ENCODE results near the gene BLM.
"Not testable (repeated sequence)": the region's sequence is repeated elsewhere in the genome, so short reads cannot be mapped to it uniquely, and the experiment has no call there.

The BLM gene

DNA sequence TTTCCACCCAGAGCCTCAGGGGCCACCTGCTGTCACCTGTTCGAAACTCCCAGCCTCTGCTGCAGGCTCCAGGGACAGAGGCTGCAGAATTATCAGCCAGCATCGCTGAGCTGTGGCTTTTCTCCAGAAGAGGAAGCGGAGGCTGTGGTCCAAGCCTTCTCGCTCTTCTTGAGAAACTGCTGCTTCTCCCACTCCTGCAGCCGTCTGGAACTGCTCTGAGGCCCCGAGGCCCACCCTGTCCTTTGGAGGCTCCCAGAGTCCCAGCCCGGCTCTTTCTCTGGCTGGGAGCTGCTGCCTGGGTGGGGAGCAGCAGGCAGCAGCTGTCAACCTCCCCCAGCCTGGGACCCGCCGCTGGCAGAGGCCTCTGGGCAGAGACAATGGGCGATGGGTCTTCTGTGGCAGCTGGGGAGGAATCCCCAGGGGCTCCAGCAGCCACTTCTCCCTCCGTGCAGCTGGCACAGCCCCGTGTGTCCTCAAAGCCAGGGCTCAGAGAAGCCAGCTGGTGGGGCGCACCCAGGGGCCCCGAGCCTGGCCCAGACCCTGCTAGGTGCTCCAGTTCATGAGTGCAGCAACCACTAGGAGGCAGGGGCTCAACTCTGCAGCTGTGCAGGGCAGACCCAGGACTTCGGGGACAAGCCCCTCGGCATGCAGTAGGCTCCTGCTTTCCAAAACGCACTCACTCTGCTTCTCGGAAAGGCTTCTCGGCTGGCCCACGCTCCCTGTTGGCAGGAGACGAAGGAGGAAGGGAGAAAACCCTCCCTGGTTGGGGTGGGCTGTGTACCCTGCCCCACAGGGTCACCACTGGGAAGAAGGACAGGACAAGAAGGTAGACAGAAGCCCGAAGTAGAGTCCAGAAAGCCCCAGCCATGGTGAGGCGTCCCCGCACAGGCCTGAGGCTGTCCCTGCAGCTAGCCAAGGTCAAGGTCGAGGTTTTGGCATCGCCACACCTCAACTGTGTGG, 101.4 kb downstream of the BLM start:
- in situ Hi-C loops (cut with MboI; ENCODE audit: low sequenced_read_pairs): no loop called here

DNA sequence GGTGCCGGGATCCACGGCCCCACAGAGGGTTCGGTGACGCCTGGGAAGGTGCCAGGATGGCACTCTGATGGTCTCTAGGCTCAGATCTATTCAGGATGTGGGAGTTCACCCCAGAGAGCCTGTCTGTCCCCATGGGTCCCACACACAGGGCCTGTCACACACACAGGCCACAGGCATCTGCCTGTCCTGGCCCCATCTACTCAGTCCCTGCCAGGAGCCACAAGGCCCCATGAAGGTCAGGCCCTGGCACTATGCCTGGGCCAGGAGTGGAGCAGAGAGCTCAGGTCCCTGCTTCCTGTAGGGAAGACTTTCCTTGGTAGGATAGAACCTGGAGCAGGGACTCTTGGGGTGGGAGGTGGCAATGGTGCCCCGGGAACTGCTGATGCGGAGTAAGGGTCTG, 102.2 kb downstream of the BLM start:
- in situ Hi-C loops (cut with MboI; ENCODE audit: low sequenced_read_pairs): no loop called here

DNA sequence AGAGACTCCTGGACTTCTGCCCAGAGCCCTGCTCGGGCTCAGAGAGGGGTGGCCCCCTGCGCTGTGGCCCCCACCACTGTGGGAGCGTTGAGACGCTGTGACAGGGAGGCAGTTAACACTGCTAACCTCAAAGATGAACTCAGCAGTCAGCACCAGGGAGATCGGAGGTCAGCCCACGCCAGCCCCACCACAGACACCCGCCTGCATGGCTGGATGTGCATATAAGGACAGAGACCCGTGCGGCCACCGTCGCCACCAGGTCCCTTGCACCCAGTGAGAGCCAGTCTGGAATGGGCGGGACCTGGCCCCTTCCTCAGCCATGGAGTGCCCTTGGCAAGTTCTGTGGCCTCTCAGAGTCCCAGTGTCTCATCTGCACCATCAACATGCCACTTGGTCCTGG, 102.7 kb downstream of the BLM start:
- in situ Hi-C loops (cut with MboI; ENCODE audit: low sequenced_read_pairs): no loop called here

DNA sequence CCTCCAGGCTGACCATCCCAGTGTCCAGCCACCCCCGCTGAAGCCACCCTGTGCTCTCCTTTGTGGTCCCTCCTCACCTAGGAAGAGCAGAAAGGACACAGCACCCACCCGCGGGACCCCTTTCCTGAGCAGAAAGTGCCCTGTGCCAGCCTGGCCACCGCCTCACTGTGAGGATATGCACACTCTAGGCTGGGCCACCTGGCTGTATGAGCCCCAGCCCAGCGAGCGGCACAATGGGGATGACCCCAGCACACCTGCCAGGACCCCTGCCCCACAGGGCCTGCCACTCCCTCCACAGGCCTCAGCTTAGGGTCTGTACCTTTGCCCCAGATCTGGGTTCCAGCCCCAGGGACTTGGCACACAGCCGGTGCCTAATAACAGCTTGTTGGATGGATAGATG, 103.3 kb downstream of the BLM start:
- in situ Hi-C loops (cut with MboI; ENCODE audit: low sequenced_read_pairs): no loop called here

DNA sequence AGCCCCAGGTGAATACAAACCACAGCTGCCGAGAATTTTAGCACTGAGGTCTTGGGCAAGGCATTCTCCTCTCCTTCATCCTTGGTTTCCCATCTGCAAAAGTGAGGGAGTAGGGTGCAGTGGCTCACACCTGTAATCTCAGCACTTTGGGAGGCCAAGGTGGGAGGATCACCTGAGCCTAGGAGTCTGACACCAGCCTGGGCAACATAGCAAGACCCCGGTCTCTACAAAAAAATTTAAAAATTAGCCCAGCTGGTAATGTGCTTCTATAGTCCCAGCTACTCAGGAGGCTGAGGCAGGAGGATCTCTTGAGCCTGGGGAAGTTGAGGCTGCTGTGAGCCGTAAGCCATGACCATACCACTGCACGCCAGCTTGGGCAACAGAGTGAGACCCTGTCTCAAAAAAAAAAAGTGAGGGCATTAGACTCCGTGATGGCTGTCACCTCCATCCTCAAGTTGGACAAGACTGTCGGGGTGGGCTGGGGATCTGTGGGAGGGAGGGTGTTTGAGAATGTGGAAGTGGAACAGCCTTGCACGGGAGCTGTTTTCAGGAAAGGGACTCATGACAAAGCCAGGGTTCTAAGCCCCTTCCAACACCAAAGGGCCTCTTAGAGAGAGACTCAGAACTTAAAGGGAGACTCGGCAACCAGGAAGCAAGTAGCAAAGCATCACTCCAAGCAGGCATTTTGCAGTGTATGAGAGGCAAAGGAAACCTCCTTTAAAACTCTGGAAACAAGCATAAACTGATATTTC, 105.2 kb downstream of the BLM start:
- in situ Hi-C loops (cut with MboI; ENCODE audit: low sequenced_read_pairs): no loop called here

DNA sequence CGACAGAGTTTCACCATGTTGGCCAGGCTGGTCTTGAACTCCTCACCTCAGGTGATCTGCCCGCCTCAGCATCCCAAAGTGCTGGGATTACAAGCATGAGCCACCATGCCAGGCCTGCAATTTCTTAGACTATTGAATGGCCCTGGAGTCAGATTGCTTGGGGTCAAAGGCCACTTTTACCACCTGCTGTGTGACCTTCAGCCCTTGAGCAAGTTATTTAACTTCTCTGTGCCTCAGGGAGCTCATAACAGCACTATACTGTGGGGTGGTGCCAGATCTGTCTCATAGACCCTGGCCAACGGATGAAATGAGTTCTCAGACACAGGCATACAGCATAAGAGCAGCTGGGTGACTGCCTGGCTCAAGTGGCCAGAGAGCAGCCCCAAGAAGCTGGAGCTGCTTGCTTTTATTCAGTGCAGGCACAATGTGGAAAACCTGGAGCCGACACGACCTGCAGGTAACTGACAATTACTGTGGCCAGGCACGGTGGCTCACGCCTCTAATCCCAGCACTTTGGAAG, 106.4 kb downstream of the BLM start:
- in situ Hi-C loops (cut with MboI; ENCODE audit: low sequenced_read_pairs): no loop called here

DNA sequence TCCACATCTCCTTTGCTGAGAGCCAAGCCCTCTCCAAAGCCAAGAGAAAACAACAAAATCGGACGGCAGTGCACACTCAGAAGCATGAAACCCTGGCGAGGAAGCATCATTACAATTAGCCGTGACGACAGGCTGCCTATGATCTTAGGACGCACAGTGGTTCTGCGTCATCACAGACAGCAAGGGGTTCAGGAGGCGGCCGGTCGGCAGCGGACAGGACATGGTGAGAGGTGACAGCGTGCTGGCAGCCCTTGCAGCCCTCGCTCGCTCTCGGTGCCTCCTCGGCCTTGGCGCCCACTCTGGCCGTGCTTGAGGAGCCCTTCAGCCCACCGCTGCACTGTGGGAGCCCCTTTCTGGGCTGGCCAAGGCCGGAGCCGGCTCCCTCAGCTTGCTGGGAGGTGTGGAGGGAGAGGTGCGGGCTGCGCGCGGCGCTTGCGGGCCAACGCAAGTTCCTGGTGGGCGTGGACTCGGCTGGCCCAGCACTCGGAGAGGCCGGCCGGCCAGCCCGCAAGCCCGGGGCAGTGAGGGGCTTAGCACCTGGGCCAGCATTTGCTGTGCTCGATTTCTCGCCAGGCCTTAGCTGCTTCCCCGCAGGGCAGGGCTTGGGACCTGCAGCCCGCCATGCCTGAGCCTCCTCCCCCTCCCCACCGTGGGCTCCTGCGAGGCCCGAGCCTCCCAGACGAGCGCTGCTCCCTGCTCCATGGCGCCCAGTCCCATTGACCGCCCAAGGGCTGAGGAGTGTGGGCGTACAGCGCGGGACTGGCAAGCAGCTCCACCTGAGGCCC, 108.2 kb downstream of the BLM start:
- in situ Hi-C loops (cut with MboI; ENCODE audit: low sequenced_read_pairs): not testable (repeated sequence)

DNA sequence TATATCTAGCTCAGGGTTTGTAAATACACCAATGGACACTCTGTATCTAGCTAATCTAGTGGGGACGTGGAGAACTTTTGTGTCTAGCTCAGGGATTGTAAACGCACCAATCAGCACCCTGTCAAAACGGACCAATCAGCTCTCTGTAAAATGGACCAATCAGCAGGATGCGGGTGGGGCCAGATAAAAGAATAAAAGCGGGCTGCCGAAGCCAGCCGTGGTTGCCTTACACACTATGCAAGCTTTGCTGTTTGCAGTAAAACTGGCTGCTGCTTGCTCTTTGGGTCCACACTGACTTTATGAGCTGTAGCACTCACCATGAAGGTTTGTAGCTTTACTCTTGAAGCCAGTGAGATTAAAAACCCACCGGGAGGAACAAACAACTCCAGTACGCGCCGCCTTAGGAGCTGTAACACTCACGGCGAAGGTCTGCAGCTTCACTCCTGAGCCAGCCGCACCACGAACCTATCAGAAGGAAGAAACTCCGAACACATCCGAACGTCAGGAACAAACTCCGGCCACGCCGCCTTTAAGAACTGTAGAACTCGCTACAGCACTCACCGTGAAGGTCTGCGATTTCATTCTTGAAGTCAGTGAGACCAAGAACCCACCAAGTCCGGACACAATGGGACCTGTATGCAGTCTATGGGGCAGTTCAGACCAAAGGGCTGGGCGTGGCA, 109.2 kb downstream of the BLM start:
- in situ Hi-C loops (cut with MboI; ENCODE audit: low sequenced_read_pairs): not testable (repeated sequence)

DNA sequence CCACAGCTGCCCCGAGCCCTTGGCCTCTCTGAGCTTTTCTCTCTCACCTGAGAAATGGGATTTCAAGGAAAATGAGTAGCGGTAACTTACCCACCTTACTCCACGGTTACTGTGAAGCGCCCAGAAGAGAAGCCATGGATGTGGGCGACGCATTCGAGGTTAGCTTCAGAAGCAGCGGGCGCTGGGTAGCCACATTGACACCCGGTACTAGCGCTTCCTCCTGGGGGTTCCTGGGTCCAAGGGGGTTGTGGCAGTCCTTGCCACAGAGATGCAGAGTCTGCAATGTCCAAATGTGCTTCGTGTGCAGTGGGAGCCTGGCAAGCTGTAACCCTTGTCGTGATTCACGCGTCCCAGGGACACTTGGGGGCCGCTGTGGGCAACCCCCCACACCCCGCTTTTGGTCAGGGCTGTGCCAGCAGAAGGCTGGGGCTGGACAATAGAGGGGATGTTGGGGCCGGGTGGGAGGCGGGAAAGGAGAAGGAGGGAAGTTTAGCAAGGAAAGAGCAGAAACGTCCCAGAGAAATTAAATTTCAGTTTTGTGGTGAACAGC, 109.8 kb downstream of the BLM start:
- in situ Hi-C loops (cut with MboI; ENCODE audit: low sequenced_read_pairs): no loop called here

DNA sequence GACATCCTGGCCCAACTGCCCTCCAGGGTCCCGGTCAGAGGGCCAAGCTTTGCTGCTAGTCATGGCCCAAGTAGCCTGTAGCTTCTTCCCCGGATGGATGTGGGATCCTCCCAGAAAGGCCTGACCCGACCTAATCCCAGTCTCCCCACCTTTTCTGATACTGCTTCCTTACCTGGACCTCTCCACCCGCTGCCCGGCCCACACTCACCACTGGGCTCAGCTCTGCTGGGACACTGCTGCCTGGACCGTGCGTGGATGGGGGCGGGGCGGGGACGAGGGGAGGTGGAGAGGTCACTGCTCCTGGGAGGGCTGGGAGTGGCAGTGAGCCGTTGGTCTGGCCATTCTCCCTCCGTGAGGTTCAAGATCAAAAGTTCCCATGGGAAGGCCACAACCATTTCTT, 111.0 kb downstream of the BLM start:
- in situ Hi-C loops (cut with MboI; ENCODE audit: low sequenced_read_pairs): no loop called here

DNA sequence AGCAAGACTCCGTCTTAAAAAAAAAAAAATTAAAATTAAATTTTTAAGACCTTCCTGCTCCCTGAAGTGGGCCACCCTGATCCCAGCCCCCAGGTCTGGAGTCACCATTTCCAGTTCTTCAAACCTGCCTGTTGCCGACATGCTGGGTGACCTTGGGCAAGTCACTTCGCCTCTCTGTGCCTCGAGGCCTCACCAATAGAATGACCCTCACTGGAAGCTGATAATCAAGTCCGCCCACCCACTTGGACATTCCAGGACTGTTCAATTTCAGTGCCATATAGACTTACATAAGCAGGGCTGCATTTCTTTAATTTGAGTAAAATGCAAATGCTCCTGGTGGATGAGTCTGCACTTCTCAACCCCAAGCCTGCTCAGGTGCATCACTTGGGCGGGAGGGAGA, 112.0 kb downstream of the BLM start:
- in situ Hi-C loops (cut with MboI; ENCODE audit: low sequenced_read_pairs): no loop called here

DNA sequence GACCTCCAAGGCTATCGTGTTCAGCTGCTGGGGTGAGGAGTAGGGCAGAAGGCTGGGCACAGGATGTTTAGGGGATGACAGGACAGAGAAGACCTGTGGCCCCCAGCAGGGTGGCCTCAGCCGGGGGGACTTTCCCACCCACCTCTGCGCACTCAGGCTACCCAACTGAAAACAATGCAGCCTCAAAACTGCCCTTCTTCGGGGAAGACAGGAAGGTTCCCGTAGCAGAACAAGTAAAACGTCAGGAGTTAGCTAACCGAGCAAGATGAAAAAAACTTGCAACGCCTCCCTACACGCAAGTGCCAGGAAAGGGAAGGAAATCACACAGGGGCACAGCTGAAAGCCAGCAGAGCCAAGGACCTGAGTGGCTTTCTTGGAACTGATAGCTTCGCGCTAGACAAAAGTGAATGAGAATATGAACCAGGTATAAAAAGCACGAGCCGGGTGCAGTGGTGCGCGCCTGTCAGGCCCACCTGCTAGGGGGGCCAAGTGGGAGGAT, 112.8 kb downstream of the BLM start:
- in situ Hi-C loops (cut with MboI; ENCODE audit: low sequenced_read_pairs): no loop called here

DNA sequence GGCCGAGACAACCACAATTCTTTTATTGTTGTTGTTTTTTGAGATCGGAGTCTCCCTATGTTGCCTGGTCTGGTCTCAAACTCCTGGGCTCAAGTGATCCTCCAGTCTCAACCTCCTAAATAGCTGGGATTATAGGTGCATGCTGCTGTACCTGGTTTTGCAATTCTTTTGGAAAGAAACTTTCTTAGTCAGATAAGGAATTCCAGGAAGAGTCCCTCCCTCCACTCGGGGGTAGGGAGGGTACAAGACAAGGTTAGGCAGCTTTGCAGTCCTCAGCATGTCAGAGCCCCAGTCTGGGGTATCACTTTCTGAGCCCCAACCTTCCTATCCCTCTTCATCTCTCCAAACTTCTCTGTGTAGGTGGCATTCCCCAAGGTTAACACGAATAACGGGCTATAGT, 117.5 kb downstream of the BLM start:
- in situ Hi-C loops (cut with MboI; ENCODE audit: low sequenced_read_pairs): no loop called here

DNA sequence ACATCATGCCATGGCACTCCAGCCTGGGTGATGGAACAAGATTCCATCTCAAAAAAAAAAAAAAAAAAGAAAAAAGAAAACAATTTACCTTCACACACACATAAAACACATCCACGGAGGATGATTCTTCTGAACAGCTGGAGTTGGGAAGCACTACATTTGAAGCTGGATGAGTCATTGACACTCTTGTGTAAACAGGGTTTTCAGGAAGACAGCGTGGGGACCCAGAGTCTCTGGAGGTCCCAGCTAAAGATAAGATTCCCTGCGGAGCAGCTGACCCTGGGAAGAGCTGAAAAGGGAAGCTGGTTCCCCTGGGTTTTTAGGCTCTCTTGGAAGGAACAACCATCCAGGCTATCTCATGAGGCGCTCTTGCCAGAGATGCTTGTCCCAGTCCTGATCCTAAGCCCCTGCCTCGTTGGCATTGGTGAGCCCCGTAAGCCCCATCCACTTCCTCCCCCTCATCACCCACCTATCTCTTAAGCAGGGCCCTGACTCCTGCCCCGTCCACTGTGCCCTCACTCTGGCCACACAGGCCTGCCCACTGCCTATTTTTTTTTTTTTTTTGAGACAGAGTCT, 119.2 kb downstream of the BLM start:
- in situ Hi-C loops (cut with MboI; ENCODE audit: low sequenced_read_pairs): no loop called here

DNA sequence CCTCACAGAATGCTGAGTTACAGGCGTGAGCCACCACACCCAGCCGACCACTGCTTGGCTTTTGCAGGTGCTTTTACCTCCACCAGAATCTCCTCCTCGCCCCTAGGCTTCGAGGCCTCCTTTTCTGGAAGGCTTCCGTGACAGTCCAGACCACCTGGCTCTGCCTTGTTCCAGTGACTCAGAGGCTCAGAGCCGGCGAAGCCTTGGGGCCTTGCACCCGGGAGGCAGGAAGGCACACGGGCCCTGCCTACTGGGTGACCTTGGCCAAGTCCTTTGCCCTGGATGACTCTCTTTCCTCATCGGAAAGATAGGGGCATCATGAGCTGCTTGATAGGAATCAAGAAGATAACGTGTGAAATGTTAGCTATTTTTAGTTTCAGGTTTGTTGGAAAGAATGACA, 119.9 kb downstream of the BLM start:
- in situ Hi-C loops (cut with MboI; ENCODE audit: low sequenced_read_pairs): no loop called here

DNA sequence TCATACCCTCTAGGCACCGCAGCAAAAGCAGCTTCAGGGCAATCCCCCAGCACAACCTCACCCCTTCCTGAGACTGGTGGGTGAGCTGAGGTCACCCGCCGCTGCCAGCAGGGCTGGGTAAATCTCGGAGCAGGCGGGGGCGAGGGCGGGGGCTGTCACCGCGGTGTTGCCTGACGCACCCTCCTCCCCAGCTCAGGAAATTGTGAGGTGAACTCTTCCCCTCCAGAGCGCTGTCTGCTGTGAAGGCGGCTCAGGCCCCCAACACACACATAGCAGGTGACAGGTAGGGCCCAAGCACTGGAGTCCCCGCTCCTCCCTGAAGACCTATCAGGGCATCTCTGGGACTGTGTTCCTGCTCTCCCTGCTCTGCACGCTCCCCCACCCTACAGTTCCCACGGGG, 121.0 kb downstream of the BLM start:
- in situ Hi-C loops (cut with MboI; ENCODE audit: low sequenced_read_pairs): no loop called here

DNA sequence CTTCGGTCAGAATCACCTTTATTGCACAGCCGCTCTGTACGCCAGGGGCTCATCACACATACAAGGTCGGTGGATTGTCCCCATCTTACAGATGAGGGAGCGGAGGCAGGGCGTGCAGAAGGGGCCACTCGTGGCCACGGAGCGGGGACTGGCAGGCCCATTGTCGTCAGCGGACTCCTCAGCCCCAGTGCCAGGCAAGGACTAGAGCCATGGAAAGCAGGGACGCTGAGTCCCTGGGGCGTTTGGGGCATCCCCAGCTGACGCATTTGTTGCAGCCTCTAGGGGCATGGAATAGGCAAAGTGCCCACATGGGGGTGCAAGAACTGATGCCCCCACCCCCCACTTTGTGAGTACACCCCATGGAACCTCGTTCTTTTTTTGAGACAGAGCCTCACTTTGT, 121.4 kb downstream of the BLM start:
- in situ Hi-C loops (cut with MboI; ENCODE audit: low sequenced_read_pairs): no loop called here

DNA sequence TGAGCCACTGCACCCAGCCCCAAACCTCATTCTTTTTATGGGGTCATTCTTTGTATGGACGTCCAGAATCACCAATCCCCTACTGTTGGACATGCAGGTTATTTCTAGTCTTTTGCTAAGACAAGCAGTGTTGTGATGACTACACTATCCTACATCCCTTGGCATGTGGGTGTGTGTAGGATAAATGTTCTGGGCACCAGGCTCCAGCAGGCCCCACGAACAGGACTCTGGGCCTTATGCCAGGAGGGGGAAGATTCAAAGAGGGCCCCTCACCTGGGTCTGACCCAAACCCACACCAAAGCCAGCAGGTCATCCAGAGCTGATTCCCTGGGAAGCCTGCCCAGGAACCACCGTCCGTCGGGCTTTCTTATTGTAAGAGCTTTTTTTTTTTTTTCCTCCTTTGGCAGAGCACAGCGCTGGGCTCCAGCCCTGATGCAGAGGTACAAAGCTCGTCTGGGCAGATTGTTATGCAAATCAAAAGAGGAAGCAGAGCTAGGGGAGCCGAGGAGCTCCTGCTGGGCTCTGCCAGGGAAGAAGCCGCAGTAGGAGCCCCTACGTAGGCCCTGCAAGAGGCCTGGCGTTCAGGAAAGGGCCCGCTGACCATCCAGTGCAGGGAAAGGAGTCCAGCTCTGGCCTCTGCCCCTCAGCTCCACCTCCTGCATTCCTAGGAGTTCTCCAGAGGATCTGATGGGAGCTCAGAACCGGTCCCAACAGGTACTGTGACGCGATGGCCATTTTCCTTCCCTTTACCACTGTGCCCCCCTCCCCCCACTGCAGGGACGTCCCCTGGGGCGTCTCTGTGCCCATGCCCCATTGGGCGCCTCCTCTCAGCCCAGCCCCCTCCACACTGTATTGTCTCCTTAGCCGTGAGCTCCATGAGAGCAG, 122.3 kb downstream of the BLM start:
- in situ Hi-C loops (cut with MboI; ENCODE audit: low sequenced_read_pairs): no loop called here

All from hTERT RPE-1 (cell line).